HEK293 (cell line): ENCODE data around the gene SMTNL1.

ENCODE experiments used
- RBAK ChIP-seq: fragments of 450-650 bp; formaldehyde crosslinking; IDR thresholded peaks from 2 replicates; pipeline ENCODE4 v1.5.1; 2016; ENCODE audit warnings: missing biosample characterization, missing genetic modification characterization
- REST ChIP-seq: fragments of 450-650 bp; formaldehyde crosslinking; IDR thresholded peaks from 2 replicates; pipeline ENCODE4 v1.5.1; 2016; ENCODE audit warnings: missing biosample characterization, missing genetic modification characterization
- ZBTB10 ChIP-seq: fragments of 450-650 bp; formaldehyde crosslinking; IDR thresholded peaks from 2 replicates; pipeline ENCODE4 v1.5.1; 2016; ENCODE audit warnings: missing biosample characterization, missing genetic modification characterization
- ZNF121 ChIP-seq: fragments of 450-650 bp; formaldehyde crosslinking; IDR thresholded peaks from 2 replicates; pipeline ENCODE4 v1.5.1; 2016; ENCODE audit warnings: missing biosample characterization, missing genetic modification characterization
- ZNF138 ChIP-seq: fragments of 450-650 bp; formaldehyde crosslinking; IDR thresholded peaks from 2 replicates; pipeline ENCODE4 v1.5.1; 2016; ENCODE audit warnings: missing biosample characterization, missing genetic modification characterization, borderline replicate concordance
- ZNF221 ChIP-seq: fragments of 450-650 bp; formaldehyde crosslinking; IDR thresholded peaks from 2 replicates; pipeline ENCODE4 v1.5.1; 2017; ENCODE audit warnings: missing biosample characterization, missing genetic modification characterization, borderline replicate concordance
- TF ChIP-seq, protein P1 (sequence below): fragments of 450-650 bp; formaldehyde crosslinking; IDR thresholded peaks from 2 replicates; pipeline ENCODE4 v1.5.1; 2016; ENCODE audit warnings: missing biosample characterization, missing genetic modification characterization

DNA sequence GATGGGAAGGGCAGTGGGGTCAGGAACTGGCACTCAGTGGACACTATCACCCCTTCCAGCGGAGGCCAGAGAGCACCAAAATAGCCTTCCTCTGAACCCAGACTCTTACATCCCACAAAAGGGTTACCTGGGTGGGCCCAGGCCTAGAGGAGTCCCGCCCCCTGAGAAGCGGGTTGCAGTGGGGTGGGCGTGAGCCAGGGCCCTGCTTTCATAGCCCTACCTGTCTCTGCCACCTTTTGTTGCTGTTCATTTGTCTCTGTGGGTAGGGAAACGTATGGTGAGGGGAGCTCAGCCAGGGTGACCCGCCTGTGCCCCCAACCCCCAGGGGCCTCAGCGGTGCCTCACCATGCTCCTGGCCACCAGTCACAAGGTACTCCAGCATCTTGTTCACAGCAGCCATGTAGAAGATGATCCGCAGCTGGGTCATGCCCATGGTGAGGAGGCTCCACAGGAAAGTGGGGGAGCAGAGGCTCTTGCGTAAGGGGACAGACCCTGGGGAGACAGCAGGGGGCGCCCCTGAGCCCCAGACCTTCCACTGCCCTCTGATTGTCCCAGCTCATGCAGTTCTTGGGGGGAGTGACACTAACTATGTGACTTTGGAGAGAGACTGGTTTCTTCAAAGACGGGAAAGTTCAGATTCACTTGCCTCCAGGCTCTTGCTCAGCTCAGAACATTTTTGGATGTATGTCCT lies 45.9 kb upstream of the SMTNL1 start:
- TF ChIP-seq ZNF221 (tag by site-specific recombination), result no peak
- TF ChIP-seq ZBTB10 (tag by site-specific recombination), result no peak
- TF ChIP-seq RBAK (tag by site-specific recombination), result no peak
- no peak for TF ChIP-seq REST (tag by site-specific recombination)
- TF ChIP-seq, protein P1, sequence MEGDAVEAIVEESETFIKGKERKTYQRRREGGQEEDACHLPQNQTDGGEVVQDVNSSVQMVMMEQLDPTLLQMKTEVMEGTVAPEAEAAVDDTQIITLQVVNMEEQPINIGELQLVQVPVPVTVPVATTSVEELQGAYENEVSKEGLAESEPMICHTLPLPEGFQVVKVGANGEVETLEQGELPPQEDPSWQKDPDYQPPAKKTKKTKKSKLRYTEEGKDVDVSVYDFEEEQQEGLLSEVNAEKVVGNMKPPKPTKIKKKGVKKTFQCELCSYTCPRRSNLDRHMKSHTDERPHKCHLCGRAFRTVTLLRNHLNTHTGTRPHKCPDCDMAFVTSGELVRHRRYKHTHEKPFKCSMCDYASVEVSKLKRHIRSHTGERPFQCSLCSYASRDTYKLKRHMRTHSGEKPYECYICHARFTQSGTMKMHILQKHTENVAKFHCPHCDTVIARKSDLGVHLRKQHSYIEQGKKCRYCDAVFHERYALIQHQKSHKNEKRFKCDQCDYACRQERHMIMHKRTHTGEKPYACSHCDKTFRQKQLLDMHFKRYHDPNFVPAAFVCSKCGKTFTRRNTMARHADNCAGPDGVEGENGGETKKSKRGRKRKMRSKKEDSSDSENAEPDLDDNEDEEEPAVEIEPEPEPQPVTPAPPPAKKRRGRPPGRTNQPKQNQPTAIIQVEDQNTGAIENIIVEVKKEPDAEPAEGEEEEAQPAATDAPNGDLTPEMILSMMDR (tag by site-specific recombination), result peak; percentile 39; the same call in 1 of the 2 replicates
- no peak for TF ChIP-seq ZNF138 (tag by site-specific recombination)
- no peak for TF ChIP-seq ZNF121 (tag by site-specific recombination)
